ENCODE results near the gene S1PR4. TPM values are rescaled to one million over a fixed set of nuclear protein-coding genes. Genes with fewer than 3 reads are reported as not detected.
A peak's percentile ranks its signal among the peaks of the same experiment; 100 is the strongest.

The S1PR4 gene
- total and polyA plus RNA-seq, 2 donors from 2014 or later, result 0.67 to 5.1 TPM

- no peaks in the 10 kb centered on the region for H3K9me3 ChIP-seq (ENCODE audit: control insufficient read depth in 2 of 3, insufficient read depth in 1 of 3, low read length in 3 of 3)
- H3K27ac ChIP-seq (ENCODE audit: low read depth in 2 of 2, low read length in 2 of 2), result no peak overlapping the region
- peaks cover 0 to 4% (median under 1%) of the 10 kb centered on the region in 3 donors for H3K4me1 ChIP-seq (ENCODE audit: control insufficient read depth in 2 of 3, insufficient read depth in 2 of 3, low read depth in 1 of 3, low read length in 3 of 3)
- no peaks in the 10 kb centered on the region for H3K27me3 ChIP-seq (ENCODE audit: control insufficient read depth, insufficient read depth, low read length)
- peak; percentile 38 for TF ChIP-seq CTCF (IDR thresholded peaks at IDR 0.05; ENCODE audit: borderline replicate concordance, extremely low read depth, insufficient read depth)
- intact Hi-C loops (cut with DNase I), result no loop called here
- no peak for FAIRE-seq
- H3K9ac ChIP-seq (ENCODE audit: low read length in 3 of 3), result no peak overlapping the region
- H3K36me3 ChIP-seq (ENCODE audit: control insufficient read depth in 2 of 3, insufficient read depth in 3 of 3, low read length in 3 of 3), result no peaks in the 10 kb centered on the region
- no peak for DNase-seq
- H3K4me3 ChIP-seq (ENCODE audit: low read length in 3 of 3), result no peak overlapping the region
These were observed 31.9 kb upstream of the S1PR4 start for GRCh38 chr19:3146677-3147100.

GRCh38 chr19:3148503-3148902 is 30.1 kb upstream of the S1PR4 start:
- intact Hi-C loops (cut with DNase I), result no loop called here
- Histone ChIP-seq H3K36me3 (ENCODE audit: control insufficient read depth in 2 of 3, insufficient read depth in 3 of 3, low read length in 3 of 3) (no peaks in the 10 kb centered on the region), H3K4me1 (ENCODE audit: control insufficient read depth in 2 of 3, insufficient read depth in 2 of 3, low read depth in 1 of 3, low read length in 3 of 3) (no peaks in the 10 kb centered on the region), H3K4me3 (ENCODE audit: low read length in 3 of 3) (no peak overlapping the region), H3K9ac (ENCODE audit: low read length in 3 of 3) (no peak overlapping the region), H3K27ac (ENCODE audit: low read depth in 2 of 2, low read length in 2 of 2) (no peak overlapping the region), H3K27me3 (ENCODE audit: control insufficient read depth, insufficient read depth, low read length) (no peaks in the 10 kb centered on the region), H3K9me3 (ENCODE audit: control insufficient read depth in 2 of 3, insufficient read depth in 1 of 3, low read length in 3 of 3) (no peaks in the 10 kb centered on the region)
- FAIRE-seq, result no peak
- TF ChIP-seq CTCF (IDR thresholded peaks at IDR 0.05; ENCODE audit: borderline replicate concordance, extremely low read depth, insufficient read depth), result no peak
- DNase-seq, result no peak

- no peaks in the 10 kb centered on the region for H3K36me3 ChIP-seq (ENCODE audit: control insufficient read depth in 2 of 3, insufficient read depth in 3 of 3, low read length in 3 of 3)
- H3K4me1 ChIP-seq (ENCODE audit: control insufficient read depth in 2 of 3, insufficient read depth in 2 of 3, low read depth in 1 of 3, low read length in 3 of 3), result no peaks in the 10 kb centered on the region
- H3K27me3 ChIP-seq (ENCODE audit: control insufficient read depth, insufficient read depth, low read length), result no peaks in the 10 kb centered on the region
- H3K27ac ChIP-seq (ENCODE audit: low read depth in 2 of 2, low read length in 2 of 2), result no peak overlapping the region
- intact Hi-C loops (cut with DNase I), result no loop called here
- DNase-seq (no peak), FAIRE-seq (no peak)
- no peak overlapping the region for H3K9ac ChIP-seq (ENCODE audit: low read length in 3 of 3)
- no peaks in the 10 kb centered on the region for H3K9me3 ChIP-seq (ENCODE audit: control insufficient read depth in 2 of 3, insufficient read depth in 1 of 3, low read length in 3 of 3)
- no peak for TF ChIP-seq CTCF (IDR thresholded peaks at IDR 0.05; ENCODE audit: borderline replicate concordance, extremely low read depth, insufficient read depth)
- no peak overlapping the region for H3K4me3 ChIP-seq (ENCODE audit: low read length in 3 of 3)
These were observed 29.5 kb upstream of the S1PR4 start for GRCh38 chr19:3149089-3149488.
